ENCODE results near the gene AIF1L.
"Not testable (repeated sequence)": the region's sequence is repeated elsewhere in the genome, so short reads cannot be mapped to it uniquely, and the experiment has no call there.

AIF1L gene

GRCh38 chr9:131099845-131100244, 3.5 kb downstream of the AIF1L start:
- not testable (repeated sequence) for DNase-seq

GRCh38 chr9:131100445-131100844, 4.1 kb downstream of the AIF1L start:
- no peak for DNase-seq

GRCh38 chr9:131101207-131101964, 5.1 kb downstream of the AIF1L start:
- no peak for DNase-seq

GRCh38 chr9:131103024-131103423, 6.7 kb downstream of the AIF1L start:
- DNase-seq, result no peak

GRCh38 chr9:131103535-131103934, 7.2 kb downstream of the AIF1L start:
- DNase-seq, result no peak

GRCh38 chr9:131104016-131104740, 7.8 kb downstream of the AIF1L start:
- DNase-seq, result no peak

- DNase-seq, result no peak
Observed at GRCh38 chr9:131105952-131106351, 9.6 kb downstream of the AIF1L start.

- DNase-seq, result no peak
Observed at GRCh38 chr9:131107760-131108159, 11.4 kb downstream of the AIF1L start.

GRCh38 chr9:131111186-131111853, 15.0 kb downstream of the AIF1L start:
- DNase-seq, result no peak

- DNase-seq, result no peak
Observed at GRCh38 chr9:131111854-131112311, 15.6 kb downstream of the AIF1L start.

GRCh38 chr9:131112374-131113154, 16.2 kb downstream of the AIF1L start:
- no peak for DNase-seq

GRCh38 chr9:131113655-131114054, 17.3 kb downstream of the AIF1L start:
- DNase-seq, result no peak

GRCh38 chr9:131114084-131114535, 17.8 kb downstream of the AIF1L start:
- no peak for DNase-seq

- DNase-seq, result not testable (repeated sequence)
Observed at GRCh38 chr9:131115360-131115742, 19.0 kb downstream of the AIF1L start.

- DNase-seq, result no peak
Observed at GRCh38 chr9:131116281-131117120, 20.2 kb downstream of the AIF1L start.

GRCh38 chr9:131117121-131117761, 20.9 kb downstream of the AIF1L start:
- no peak for DNase-seq

GRCh38 chr9:131117762-131118145, 21.4 kb downstream of the AIF1L start:
- no peak for DNase-seq

GRCh38 chr9:131119600-131119999, 23.3 kb downstream of the AIF1L start:
- no peak for DNase-seq

GRCh38 chr9:131120620-131121228, 24.4 kb downstream of the AIF1L start:
- no peak for DNase-seq

- no peak for DNase-seq
Observed at GRCh38 chr9:131121346-131121745, 25.0 kb downstream of the AIF1L start.

GRCh38 chr9:131122158-131122557, 25.8 kb downstream of the AIF1L start:
- DNase-seq, result no peak

All from activated CD8-positive, alpha-beta memory T cell treated with anti-CD3 and anti-CD28 coated beads, Interleukin-2, amount 50 U/mL, for 4 hours (primary cell).